HepG2 (cell line): ENCODE data around the gene C17orf58. TPM values are rescaled to one million over a fixed set of nuclear protein-coding genes. Genes with fewer than 3 reads are reported as not detected.

Experiments
- ATAC-seq: fragments of 200-7000 bp; cut with Tn5 transposase; 3 replicates; pipeline ENCODE4 v1.9.1; 2020; ENCODE audit warnings: mild to moderate bottlenecking, moderate library complexity
- BruUV-seq: library from RNA; stranded (reverse); fragments of 400-500 nt; replicated peaks from 2 replicates; lab custom pipeline; 2021; lab: Mats Ljungman, UMichigan
- CTCF ChIA-PET: fragments of 300-600 bp; formaldehyde crosslinking; extraction: SDS; loops from one replicate; lab custom pipeline; 2021; ENCODE audit warnings: low total read pairs, inconsistent platforms, low intra/inter-chr PET ratio; lab: Yijun Ruan, JAX
- POLR2A ChIA-PET: fragments of 350-600 bp; sonication (Branson Sonifier 250); formaldehyde crosslinking; loops from one replicate; lab custom pipeline; 2020; ENCODE audit warnings: antibody characterized with exemption, inconsistent platforms; lab: Yijun Ruan, JAX
- DNase-seq: peaks from one replicate; pipeline ENCODE4 v3.0.0-alpha.2; 2015; ENCODE audit warnings: low spot score
- FAIRE-seq: peaks from 3 replicates; lab custom pipeline; 2011; peaks lifted over from hg19 to GRCh38; lab: Jason Lieb, UNC
- H2AFZ ChIP-seq: one replicate; pipeline ENCODE4 v1.6.1; 2011; ENCODE audit warnings: low read length, inconsistent platforms
- H3K27ac ChIP-seq: fragments of 300-600 bp; 3 replicates; pipeline ENCODE4 v1.8.0; 2011; ENCODE audit warnings: mixed run types, mild to moderate bottlenecking, mixed read lengths, low read length, inconsistent platforms; ENCODE audit not compliant: insufficient read depth; ENCODE audit errors: extremely low read length
- H3K27me3 ChIP-seq, 2 experiments: fragments of 200-600 bp in 1 of 2; 2 replicates in 1 of 2; 3 replicates in 1 of 2; pipeline versions ENCODE4 v1.6.0 to v1.8.0; 2011; ENCODE audit warnings: low read length in 2 of 2, mild to moderate bottlenecking in 2 of 2, moderate library complexity in 2 of 2, inconsistent platforms in 1 of 2; ENCODE audit not compliant: insufficient read depth in 2 of 2, control insufficient read depth in 1 of 2
- H3K36me3 ChIP-seq, 2 experiments: fragments of 200-600 bp in 1 of 2; replicated peaks in 1 of 2; 2 replicates in 1 of 2; 3 replicates in 1 of 2; pipeline versions ENCODE4 v1.5.1 to v1.8.0; 2011; ENCODE audit warnings: low read length in 2 of 2, inconsistent platforms in 1 of 2; ENCODE audit not compliant: insufficient read depth in 2 of 2, control insufficient read depth in 1 of 2
- H3K4me1 ChIP-seq: 2 replicates; pipeline ENCODE4 v1.5.1; 2012; ENCODE audit warnings: low read length, inconsistent platforms; ENCODE audit not compliant: insufficient read depth
- H3K4me2 ChIP-seq: 2 replicates; pipeline ENCODE4 v1.6.0; 2011; ENCODE audit warnings: low read depth, low read length, inconsistent platforms
- H3K4me3 ChIP-seq, 3 experiments: fragments of 200-600 bp in 1 of 3; sonication (generic), shearing (Covaris generic) in 1 of 3; replicated peaks in 1 of 3; 2 replicates each; pipeline ENCODE4 v1.5.1; 2011 to 2016; ENCODE audit warnings: low read length in 3 of 3, inconsistent platforms in 2 of 3, low read depth in 2 of 3, mild to moderate bottlenecking in 2 of 3, control low read depth in 1 of 3, mixed read lengths in 1 of 3; ENCODE audit not compliant: insufficient read depth in 1 of 3
- H3K79me2 ChIP-seq: one replicate; pipeline ENCODE4 v1.6.1; 2011; ENCODE audit warnings: low read length, inconsistent platforms; ENCODE audit not compliant: insufficient read depth
- H3K9ac ChIP-seq: 2 replicates; pipeline ENCODE4 v1.6.0; 2011; ENCODE audit warnings: mild to moderate bottlenecking, low read depth, low read length, inconsistent platforms; ENCODE audit not compliant: insufficient read depth
- H3K9me3 ChIP-seq: 2 replicates; pipeline ENCODE4 v1.5.1; 2012; ENCODE audit warnings: mild to moderate bottlenecking, low read length
- H4K20me1 ChIP-seq: 2 replicates; pipeline ENCODE4 v1.6.0; 2011; ENCODE audit warnings: inconsistent platforms, mild to moderate bottlenecking, low read length, moderate library complexity; ENCODE audit not compliant: insufficient read depth
- ARID2 ChIP-seq: sonication (generic); formaldehyde crosslinking; IDR thresholded peaks from 2 replicates; pipeline ENCODE4 v1.8.1; 2022; ENCODE audit warnings: mild to moderate bottlenecking, missing genetic modification reagents, borderline replicate concordance
- ATF7 ChIP-seq, 2 experiments: fragments of 450-650 bp in 1 of 2; sonication (generic) in 1 of 2; formaldehyde crosslinking in 1 of 2; IDR thresholded peaks; 2 replicates each; pipeline versions ENCODE4 v1.4.0 to v1.6.1; 2016 to 2020; ENCODE audit warnings: antibody characterized with exemption in 1 of 2, mild to moderate bottlenecking in 1 of 2, missing genetic modification reagents in 1 of 2
- MAFG ChIP-seq: sonication (generic); formaldehyde crosslinking; IDR thresholded peaks from 2 replicates; pipeline ENCODE4 v1.5.1; 2020; ENCODE audit warnings: mild to moderate bottlenecking, missing genetic modification reagents
- POLR2G ChIP-seq: fragments of 200-400 bp; formaldehyde crosslinking; IDR thresholded peaks from 2 replicates; pipeline ENCODE4 v1.6.1; 2018; ENCODE audit warnings: mild to moderate bottlenecking, low read depth, low read length, moderate library complexity
- SP1 ChIP-seq, 2 experiments: fragments of 450-650 bp in 1 of 2; sonication (generic) in 1 of 2; formaldehyde crosslinking in 1 of 2; IDR thresholded peaks; 2 replicates each; pipeline versions ENCODE4 v1.4.0 to v1.6.1; 2016 to 2020; ENCODE audit warnings: missing genetic modification reagents in 1 of 2
- WIZ ChIP-seq: sonication (generic); formaldehyde crosslinking; IDR thresholded peaks from 2 replicates; pipeline ENCODE4 v1.5.1; 2020; ENCODE audit warnings: mild to moderate bottlenecking, missing genetic modification reagents
- ZNF446 ChIP-seq: sonication (generic); formaldehyde crosslinking; IDR thresholded peaks from 2 replicates; pipeline ENCODE4 v1.5.0; 2020; ENCODE audit warnings: mild to moderate bottlenecking, missing genetic modification reagents
- WGBS: methylation state at CpG from one replicate; pipeline ENCODE4 v1.1.6; 2017; ENCODE audit warnings: low lambda C conversion rate; 5-methylcytosine and 5-hydroxymethylcytosine counted together
- in situ Hi-C: cut with HindIII; loops from 2 replicates; pipeline ENCODE4 v1.10.0; 2017; ENCODE audit warnings: low pct_unique_long_range_greater_than_20kb; ENCODE audit not compliant: extremely low pct_ligation_motif_present
- intact Hi-C: fragments of 100-400 bp; cut with micrococcal nuclease; formaldehyde crosslinking; loops from one replicate; pipeline ENCODE4 v1.10.0; 2022; ENCODE audit not compliant: unreplicated experiment
- polyA plus RNA-seq, 8 experiments: library from polyadenylated mRNA; depleted of rRNA in 3 of 8; stranded (reverse) in 7 of 8; unstranded in 1 of 8; fragments of >200 nt; fragmentation: Illumina TruSeq in 4 of 8; extraction: Trizol in 4 of 8; gene quantifications; 2 replicates each; pipeline versions ENCODE4 v1.2.1 to v1.2.3, GENCODE V29; 2011 to 2016; ENCODE audit warnings: low read depth in 4 of 8, missing spikeins in 1 of 8, mixed read lengths in 1 of 8; ENCODE audit not compliant: insufficient read depth in 1 of 8
- total RNA-seq, 5 experiments: library from RNA; depleted of rRNA; stranded (reverse); fragments of >200 nt; fragmentation: Illumina TruSeq; extraction: Trizol; gene quantifications; 2 replicates each; pipeline ENCODE4 v1.2.3, GENCODE V29; 2016; ENCODE audit warnings: low read depth in 1 of 5

The C17orf58 gene
- total and polyA plus RNA-seq, 2 of the 13 experiments (the other 11 are each of a cell fraction or from before 2014, with no cell fraction given), result 15.6 to 15.8 TPM

GRCh38 chr17:67983383-67983688 is 12.9 kb downstream of the C17orf58 start:
- Histone ChIP-seq H3K36me3 (peaks cover 0 to 3% of the 10 kb centered on the region in 2 experiments; a peak in 1 of 5 replicates), H3K4me1 (peaks cover 7% of the 10 kb centered on the region; the same call in 1 of the 2 replicates), H3K9me3 (no peaks in the 10 kb centered on the region), H3K27me3 (no peaks in the 10 kb centered on the region), H3K27ac (no peak overlapping the region), H2AFZ (no peak overlapping the region), H3K9ac (no peak overlapping the region), H4K20me1 (no peaks in the 10 kb centered on the region), H3K79me2 (no peaks in the 10 kb centered on the region), H3K4me2 (no peak overlapping the region), H3K4me3 (no peak overlapping the region)
- no peak for FAIRE-seq
- TF ChIP-seq ATF7 (IDR thresholded peaks at IDR 0.05) (peak; percentile 80), ATF7 (CRISPR knock-in tag; IDR thresholded peaks at IDR 0.05) (no peak), ARID2 (no peak)
- CTCF ChIA-PET, result no interaction called here
- POLR2A ChIA-PET, result no interaction called here
- intact Hi-C loops, result no loop called here
- in situ Hi-C loops, result no loop called here
- no peak for ATAC-seq
- no TSS peak for BruUV-seq
- DNase-seq, result no peak
- WGBS, result 97% methylated on average over 3 of the region's 3 CpGs

DNA sequence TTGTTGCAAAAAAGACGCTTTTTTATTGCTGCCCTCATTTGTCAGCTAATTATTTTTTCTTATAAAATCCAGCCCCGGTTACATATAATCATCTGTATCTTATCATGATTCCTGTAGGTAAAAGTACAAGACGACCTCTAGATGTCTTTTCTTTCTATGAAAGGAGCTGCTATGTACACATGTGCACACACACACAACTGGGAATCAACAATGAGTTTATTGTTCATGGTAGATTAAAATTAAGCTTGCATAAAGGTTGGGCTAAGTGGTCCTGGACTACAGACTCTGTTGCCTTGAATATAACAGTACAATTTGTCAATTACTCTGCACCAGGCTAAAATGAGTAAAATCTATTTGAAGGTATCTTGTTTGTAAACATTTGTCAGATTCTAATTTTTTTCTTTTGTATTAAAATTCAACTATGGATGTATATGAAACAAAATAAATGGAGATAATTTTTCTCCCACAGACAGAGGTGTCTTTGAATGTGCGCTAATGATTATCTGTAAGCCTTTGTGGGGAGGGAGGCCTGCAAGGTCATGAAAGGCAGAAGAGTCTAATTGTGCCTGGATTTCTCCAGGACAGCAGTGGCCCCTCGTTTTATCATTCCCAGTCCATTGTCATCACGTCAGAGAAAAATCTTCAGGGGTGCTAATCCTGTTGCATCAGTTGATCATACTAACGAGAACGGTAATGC is 13.4 kb downstream of the C17orf58 start:
- BruUV-seq, result no TSS peak
- 91% methylated on average over 8 of the region's 8 CpGs for WGBS

More for the DNA sequence above, 13.4 kb downstream of the C17orf58 start:
- in situ Hi-C loops, result no loop called here
- Histone ChIP-seq H3K4me2 (no peak overlapping the region), H3K27ac (no peak overlapping the region), H2AFZ (no peak overlapping the region), H3K27me3 (no peaks in the 10 kb centered on the region), H3K79me2 (no peaks in the 10 kb centered on the region)
- FAIRE-seq (no peak), DNase-seq (no peak)
- POLR2A ChIA-PET, result no interaction called here
- TF ChIP-seq ZNF446 (CRISPR knock-in tag) (no peak), WIZ (no peak), POLR2G (0 out of 2 replicates have a peak, but pooled peaks have one; percentile 23), SP1 (IDR thresholded peaks at IDR 0.05) (no peak), SP1 (CRISPR knock-in tag; IDR thresholded peaks at IDR 0.05) (no peak), MAFG (no peak)
- TF ChIP-seq, all 625 proteins: peak for 1
- Histone ChIP-seq H3K4me1 (peaks cover 7% of the 10 kb centered on the region; the same call in 1 of the 2 replicates), H3K9ac (no peak overlapping the region), H3K36me3 (peaks cover 0 to 3% of the 10 kb centered on the region in 2 experiments; a peak in 1 of 5 replicates), H3K9me3 (no peaks in the 10 kb centered on the region), H3K4me3 (no peak overlapping the region), H4K20me1 (no peaks in the 10 kb centered on the region)
- ATAC-seq, result no peak
- intact Hi-C loops, result no loop called here
- CTCF ChIA-PET, result no interaction called here
